Measurements from ENCODE around the gene UCHL3. TPM values are rescaled to one million over a fixed set of nuclear protein-coding genes. Genes with fewer than 3 reads are reported as not detected.
A peak's percentile ranks its signal among the peaks of the same experiment; 100 is the strongest.
"Not testable (repeated sequence)": the region's sequence is repeated elsewhere in the genome, so short reads cannot be mapped to it uniquely, and the experiment has no call there.

UCHL3 gene
- total and polyA plus RNA-seq, 10 donors = 18.9 to 31.5 (median 24.2) TPM

DNA sequence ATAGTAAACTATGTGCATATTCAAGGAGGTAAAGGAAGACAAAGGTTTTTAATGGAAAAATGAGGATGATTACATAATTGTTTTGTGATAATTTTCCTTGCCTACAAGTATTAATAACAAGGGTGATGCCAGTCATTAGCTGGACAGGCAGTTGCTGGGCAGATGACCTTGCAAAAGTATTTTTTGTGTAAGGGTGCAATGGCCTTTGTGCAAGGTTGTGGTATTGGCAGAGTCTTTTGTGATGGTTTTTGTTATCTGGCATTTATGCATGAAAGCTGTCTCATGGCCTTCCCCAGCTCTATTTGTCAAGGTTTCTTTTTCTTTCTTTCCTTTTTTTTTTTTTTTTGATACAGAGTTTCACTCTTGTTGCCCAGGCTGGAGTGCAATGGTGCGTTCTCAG is 7.6 kb upstream of the UCHL3 start:
- WGBS, 5 donors = 84 to 100% (median 92%) methylated on average over 1 of the region's 1 CpG
- Histone ChIP-seq H3K4me3 (no peak overlapping the region), H3K36me3 (no peaks in the 10 kb centered on the region), H3K27me3 (replicated peaks in 1 of 7) (no peaks in the 10 kb centered on the region), H3K4me1 (peaks cover 4 to 15% (median 10%) of the 10 kb centered on the region in 6 donors), H3K27ac (no peak overlapping the region), H3K9me3 (no peaks in the 10 kb centered on the region)
- intact Hi-C loops (cut with DNase I; ENCODE audit: low total_unique reads) = loop anchor here (10.0 kb wide), 1 partner anchor 167 kb away; no protein-coding TSS in a partner anchor
- TF ChIP-seq POLR2A (IDR thresholded peaks at IDR 0.05) (no peak), POLR2AphosphoS5 (IDR thresholded peaks at IDR 0.05) (no peak)
- TF ChIP-seq, protein P1, sequence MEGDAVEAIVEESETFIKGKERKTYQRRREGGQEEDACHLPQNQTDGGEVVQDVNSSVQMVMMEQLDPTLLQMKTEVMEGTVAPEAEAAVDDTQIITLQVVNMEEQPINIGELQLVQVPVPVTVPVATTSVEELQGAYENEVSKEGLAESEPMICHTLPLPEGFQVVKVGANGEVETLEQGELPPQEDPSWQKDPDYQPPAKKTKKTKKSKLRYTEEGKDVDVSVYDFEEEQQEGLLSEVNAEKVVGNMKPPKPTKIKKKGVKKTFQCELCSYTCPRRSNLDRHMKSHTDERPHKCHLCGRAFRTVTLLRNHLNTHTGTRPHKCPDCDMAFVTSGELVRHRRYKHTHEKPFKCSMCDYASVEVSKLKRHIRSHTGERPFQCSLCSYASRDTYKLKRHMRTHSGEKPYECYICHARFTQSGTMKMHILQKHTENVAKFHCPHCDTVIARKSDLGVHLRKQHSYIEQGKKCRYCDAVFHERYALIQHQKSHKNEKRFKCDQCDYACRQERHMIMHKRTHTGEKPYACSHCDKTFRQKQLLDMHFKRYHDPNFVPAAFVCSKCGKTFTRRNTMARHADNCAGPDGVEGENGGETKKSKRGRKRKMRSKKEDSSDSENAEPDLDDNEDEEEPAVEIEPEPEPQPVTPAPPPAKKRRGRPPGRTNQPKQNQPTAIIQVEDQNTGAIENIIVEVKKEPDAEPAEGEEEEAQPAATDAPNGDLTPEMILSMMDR (IDR thresholded peaks at IDR 0.05 in 8 of 11, conservative IDR thresholded peaks at IDR 0.05 in 3 of 11) = no peak
- no peak for DNase-seq

DNA sequence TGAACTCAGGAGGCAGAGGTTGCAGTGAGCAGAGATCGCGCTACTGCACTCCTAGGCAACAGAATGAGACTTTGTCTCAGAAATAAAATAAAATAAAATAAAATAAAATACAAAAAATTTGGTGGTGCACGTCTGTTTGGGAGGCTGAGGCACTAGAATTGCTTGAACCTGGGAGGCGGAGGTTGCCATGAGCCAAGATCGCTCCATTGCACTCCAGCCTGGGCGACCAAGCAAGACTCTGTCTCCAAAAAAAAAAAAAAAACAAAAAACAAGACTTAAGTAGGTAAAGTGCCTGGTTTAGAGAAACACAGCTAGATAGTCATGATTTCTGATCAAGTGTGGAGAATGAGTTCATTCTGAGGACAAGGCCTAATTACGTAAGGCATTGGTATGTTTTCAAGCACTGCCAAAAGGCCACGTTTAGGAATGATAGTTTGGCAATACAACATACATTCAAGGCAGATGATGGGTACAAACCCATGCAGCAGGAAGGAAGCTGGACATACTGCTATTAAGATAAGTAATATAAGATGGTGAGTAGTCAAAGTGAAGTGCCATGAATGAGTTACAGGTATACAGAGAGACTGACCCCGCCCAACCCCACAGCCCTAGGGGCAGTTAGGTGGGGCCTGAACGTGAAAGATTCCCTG is 4.8 kb upstream of the UCHL3 start:
- TF ChIP-seq, protein P1 (IDR thresholded peaks at IDR 0.05 in 8 of 11, conservative IDR thresholded peaks at IDR 0.05 in 3 of 11) = no peak
- TF ChIP-seq POLR2A (IDR thresholded peaks at IDR 0.05) = no peak
- TF ChIP-seq POLR2AphosphoS5 (IDR thresholded peaks at IDR 0.05) = peak in 1 of 3 donors; percentile 30
- no peaks in the 10 kb centered on the region for H3K36me3 ChIP-seq
- no peaks in the 10 kb centered on the region for H3K27me3 ChIP-seq (replicated peaks in 1 of 7)
- intact Hi-C loops (cut with DNase I; ENCODE audit: low total_unique reads) = loop anchor here (10.0 kb wide), 1 partner anchor 170 kb away; no protein-coding TSS in a partner anchor
- no peak overlapping the region for H3K27ac ChIP-seq
- DNase-seq = no peak
- peaks cover 0 to 9% (median 8%) of the 10 kb centered on the region in 6 donors for H3K4me1 ChIP-seq
- WGBS, 5 donors = 83 to 89% (median 85%) methylated on average over 10 of the region's 10 CpGs
- no peaks in the 10 kb centered on the region for H3K9me3 ChIP-seq
- no peak overlapping the region for H3K4me3 ChIP-seq

DNA sequence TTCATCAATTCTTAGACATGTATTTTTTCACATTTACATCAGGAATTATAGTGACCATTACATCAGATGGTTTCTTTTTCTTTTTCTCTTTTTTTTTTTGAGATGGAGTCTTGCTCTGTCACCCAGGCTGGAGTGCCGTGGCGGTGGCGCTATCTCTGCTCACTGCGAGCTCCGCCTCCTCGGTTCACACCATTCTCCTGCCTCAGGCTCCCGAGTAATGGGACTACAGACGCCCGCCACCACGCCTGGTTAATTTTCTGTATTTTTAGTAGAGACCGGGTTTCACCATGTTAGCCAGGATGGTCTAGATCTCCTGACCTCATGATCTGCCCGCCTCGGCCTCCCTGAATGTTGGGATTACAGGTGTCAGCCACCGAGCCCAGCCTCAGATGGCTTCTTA is 4.2 kb upstream of the UCHL3 start:
- H3K27me3 ChIP-seq (replicated peaks in 1 of 7); H3K9me3 ChIP-seq; H3K27ac ChIP-seq; H3K4me3 ChIP-seq; DNase-seq; H3K36me3 ChIP-seq: not testable (repeated sequence)
- intact Hi-C loops (cut with DNase I; ENCODE audit: low total_unique reads) = loop anchor here (10.0 kb wide), 1 partner anchor 171 kb away; no protein-coding TSS in a partner anchor
- peaks cover 3 to 14% (median 11%) of the 10 kb centered on the region in 6 donors for H3K4me1 ChIP-seq
- 89 to 94% (median 89%) methylated on average over 14 of the region's 14 CpGs for WGBS, 5 donors

DNA sequence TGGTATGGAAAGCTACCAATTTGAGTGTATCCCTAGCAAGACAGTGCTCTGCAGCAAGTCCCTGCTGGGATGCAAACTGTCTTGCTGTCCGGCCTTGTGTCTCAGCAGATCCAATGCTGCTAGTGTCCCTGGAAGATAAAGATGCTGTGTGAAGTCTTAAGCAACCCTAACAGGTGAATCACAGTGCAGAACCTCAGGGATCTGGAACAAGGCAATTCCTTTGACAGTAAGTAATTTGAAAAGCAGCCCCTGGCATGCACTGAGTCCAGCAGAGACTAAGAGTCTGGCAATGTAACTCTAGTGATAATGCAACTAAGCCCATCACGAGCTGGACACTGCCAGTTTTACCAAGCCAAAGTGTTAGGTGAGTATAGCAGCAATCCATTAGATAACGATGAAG is 1.7 kb upstream of the UCHL3 start:
- peaks cover 10 to 38% (median 22%) of the 10 kb centered on the region in 6 donors for H3K4me1 ChIP-seq
- DNase-seq = no peak
- no peak overlapping the region for H3K4me3 ChIP-seq
- intact Hi-C loops (cut with DNase I; ENCODE audit: low total_unique reads) = loop anchor here (10.0 kb wide), 1 partner anchor 173 kb away; no protein-coding TSS in a partner anchor
- no peaks in the 10 kb centered on the region for H3K36me3 ChIP-seq
- no peaks in the 10 kb centered on the region for H3K9me3 ChIP-seq
- no peak overlapping the region for H3K27ac ChIP-seq
- 91 to 98% (median 95%) methylated on average over 3 of the region's 3 CpGs for WGBS, 5 donors
- TF ChIP-seq POLR2AphosphoS5 (IDR thresholded peaks at IDR 0.05) = no peak
- TF ChIP-seq, protein P1 (IDR thresholded peaks at IDR 0.05 in 8 of 11, conservative IDR thresholded peaks at IDR 0.05 in 3 of 11) = no peak
- no peak for TF ChIP-seq POLR2A (IDR thresholded peaks at IDR 0.05)
- no peaks in the 10 kb centered on the region for H3K27me3 ChIP-seq (replicated peaks in 1 of 7)

Data from spleen (tissue), 11 donors.